ENCODE measurements around the gene ADSL. TPM values are rescaled to one million over a fixed set of nuclear protein-coding genes. Genes with fewer than 3 reads are reported as not detected.

ADSL gene
- total and polyA plus RNA-seq, 2 of the 4 experiments (the other 2 are of a cell fraction) = 93.6 to 229 TPM

- Histone ChIP-seq H3K27ac (ENCODE audit: insufficient read depth, low read length) (no peak overlapping the region), H2AK9ac (replicated peaks; ENCODE audit: low read depth, low read length, poor library complexity) (no peak overlapping the region), H3K14ac (replicated peaks; ENCODE audit: low read depth, low read length) (no peak overlapping the region), H3K36me3 (ENCODE audit: control insufficient read depth, insufficient read depth, low read length) (peaks cover 61% of the 10 kb centered on the region), H2AK5ac (ENCODE audit: low read depth, low read length) (no peak overlapping the region), H3K4me3 (ENCODE audit: insufficient read depth, low read depth, low read length) (no peak overlapping the region), H2AFZ (replicated peaks; ENCODE audit: low read length, poor library complexity) (no peak overlapping the region), H3K4me1 (ENCODE audit: control insufficient read depth, insufficient read depth, low read length) (peaks cover 4% of the 10 kb centered on the region), H3K27me3 (ENCODE audit: control insufficient read depth, insufficient read depth, low read length) (no peaks in the 10 kb centered on the region), H2BK5ac (ENCODE audit: low read depth, low read length, poor library complexity, severe bottlenecking) (no peak overlapping the region), H3K9me3 (ENCODE audit: control insufficient read depth, insufficient read depth, low read length) (no peaks in the 10 kb centered on the region), H2BK20ac (ENCODE audit: low read depth, low read length) (no peak overlapping the region), H3K4me2 (ENCODE audit: low read depth, low read length) (no peak overlapping the region), H4K91ac (ENCODE audit: insufficient read depth, low read depth, low read length) (no peak overlapping the region), H4K8ac (ENCODE audit: low read depth in 2 of 2, low read length in 2 of 2) (no peak overlapping the region), H3K18ac (ENCODE audit: low read depth, low read length) (no peak overlapping the region), H3K9ac (ENCODE audit: low read depth, low read length) (no peak overlapping the region), H2BK15ac (ENCODE audit: low read depth, low read length) (no peak overlapping the region), H3K79me1 (ENCODE audit: low read depth in 1 of 2, low read length in 2 of 2) (peaks cover 28 to 29% of the 10 kb centered on the region in 2 experiments), H3K9me1 (ENCODE audit: insufficient read depth, low read length) (peaks cover 16% of the 10 kb centered on the region), H3K56ac (ENCODE audit: extremely low read depth, insufficient read depth, low read length) (no peak overlapping the region), H3K23ac (ENCODE audit: low read depth, low read length) (no peak overlapping the region), H3K4ac (ENCODE audit: low read depth, low read length) (no peak overlapping the region), H2BK120ac (ENCODE audit: low read depth, low read length) (no peak overlapping the region), H4K5ac (ENCODE audit: low read depth, low read length) (no peak overlapping the region), H4K20me1 (ENCODE audit: insufficient read depth, low read length) (no peaks in the 10 kb centered on the region)
- in situ Hi-C loops (cut with MboI; ENCODE audit: low sequenced_read_pairs) (no loop called here), intact Hi-C loops (cut with micrococcal nuclease) (no loop called here), dilution Hi-C loops (cut with HindIII; ENCODE audit: low sequenced_read_pairs, unreplicated experiment) (no loop called here)
- CTCF ChIA-PET = no interaction called here
- POLR2A ChIA-PET (ENCODE audit: unreplicated experiment) = no interaction called here
- DNase-seq (no peak), ATAC-seq (ENCODE audit: low read depth) (no peak)
- 94% methylated on average over 2 of the region's 5 CpGs; no CpG with 5 or more reads in 1 of the 2 experiments for WGBS, 2 experiments (ENCODE audit: extremely low coverage in 2 of 2, insufficient read length in 1 of 2)
- TF ChIP-seq MAZ (IDR thresholded peaks at IDR 0.05; ENCODE audit: borderline replicate concordance, low read depth, low read length) (no peak), FOS (IDR thresholded peaks at IDR 0.05; ENCODE audit: low read depth, low read length) (no peak), NFE2L2 (IDR thresholded peaks at IDR 0.05; ENCODE audit: low read depth, low read length) (no peak), MAFK (IDR thresholded peaks at IDR 0.05; ENCODE audit: low read depth, low read length) (no peak), RAD21 (IDR thresholded peaks at IDR 0.05; ENCODE audit: low read length) (no peak), CEBPB (IDR thresholded peaks at IDR 0.05; ENCODE audit: low read depth, low read length) (no peak), POLR2A (IDR thresholded peaks at IDR 0.05; ENCODE audit: low read depth, low read length) (no peak), RCOR1 (IDR thresholded peaks at IDR 0.05; ENCODE audit: insufficient replicate concordance, low read length) (no peak)
- no TSS peak for BruUV-seq (replicated peaks)
Observed at GRCh38 chr22:40361100-40361499, 14.8 kb downstream of the ADSL start.
